GM18511 (cell line): ENCODE results near the gene HDAC5.

Experiments used
- ATAC-seq: cut with Tn5 transposase; IDR thresholded peaks from one replicate; pipeline ENCODE4 v1.9.1; 2021; ENCODE audit warnings: mild to moderate bottlenecking, moderate library complexity; ENCODE audit not compliant: unreplicated experiment

HDAC5 gene

DNA sequence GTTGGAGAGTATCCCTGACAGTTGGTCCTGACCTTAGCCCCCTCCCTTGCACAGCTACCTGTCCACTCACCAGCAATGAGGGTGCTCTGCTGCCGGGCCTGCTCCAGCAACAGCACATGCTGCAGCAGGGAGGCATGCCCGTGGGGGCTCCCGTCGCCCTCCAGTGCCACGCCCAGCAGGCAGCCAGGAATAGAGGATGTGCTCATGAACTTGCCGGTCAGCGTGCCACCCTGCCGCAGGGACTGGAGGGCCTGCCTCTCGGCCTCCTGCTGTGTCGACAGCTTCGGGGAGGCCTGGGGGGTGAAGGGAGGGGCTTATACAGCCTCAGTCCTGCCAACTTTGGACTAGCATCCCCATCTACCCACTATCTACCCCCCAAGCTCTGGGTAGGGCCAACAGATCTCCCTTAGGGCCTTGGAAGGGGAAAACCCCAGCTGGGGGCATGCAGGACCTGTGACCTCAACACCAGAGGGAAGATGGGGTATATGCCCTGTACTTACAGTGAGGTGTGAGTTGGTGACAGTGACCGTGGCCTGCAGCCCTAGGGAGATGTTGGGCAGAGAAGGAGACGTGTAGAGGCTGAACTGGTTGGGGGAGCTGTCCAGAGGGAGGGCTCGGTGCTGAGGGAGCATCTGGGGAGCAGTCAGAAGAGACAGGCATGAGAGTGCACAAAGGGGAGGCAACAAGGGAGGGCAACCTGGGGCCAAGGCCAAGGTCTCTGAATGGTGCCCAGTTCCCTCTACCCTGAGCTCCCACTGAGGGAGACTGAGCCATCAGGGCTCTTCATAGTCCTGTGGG, 32.0 kb downstream of the HDAC5 start:
- no peak for ATAC-seq

- no peak for ATAC-seq
Measured at GRCh38 chr17:44088254-44088653, 35.2 kb downstream of the HDAC5 start.

DNA sequence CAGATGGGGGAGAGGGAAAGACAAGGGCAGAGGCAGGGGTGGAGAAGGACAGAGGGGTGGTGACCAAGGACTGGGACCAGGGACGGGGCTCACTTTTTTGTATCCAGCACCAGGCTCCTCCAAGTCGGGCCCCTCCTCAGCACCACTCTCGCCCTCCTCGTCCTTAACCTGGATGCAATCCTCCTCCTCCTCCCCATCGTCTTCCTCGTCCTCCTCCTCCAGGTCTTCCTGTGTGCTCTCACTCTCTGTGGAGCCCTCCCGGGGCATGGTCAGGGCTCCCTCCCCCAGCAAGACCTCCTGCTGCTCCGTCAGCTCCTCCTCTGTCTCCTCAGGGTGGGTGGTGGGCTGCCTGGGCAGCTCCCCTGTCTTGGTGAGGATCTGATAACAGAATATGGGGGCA, 36.1 kb downstream of the HDAC5 start:
- no peak for ATAC-seq

- ATAC-seq = no peak
Measured at GRCh38 chr17:44086364-44087311, 36.8 kb downstream of the HDAC5 start.

GRCh38 chr17:44085908-44086307, 37.5 kb downstream of the HDAC5 start:
- no peak for ATAC-seq

GRCh38 chr17:44084921-44085320, 38.5 kb downstream of the HDAC5 start:
- no peak for ATAC-seq

GRCh38 chr17:44084131-44084538, 39.3 kb downstream of the HDAC5 start:
- no peak for ATAC-seq

DNA sequence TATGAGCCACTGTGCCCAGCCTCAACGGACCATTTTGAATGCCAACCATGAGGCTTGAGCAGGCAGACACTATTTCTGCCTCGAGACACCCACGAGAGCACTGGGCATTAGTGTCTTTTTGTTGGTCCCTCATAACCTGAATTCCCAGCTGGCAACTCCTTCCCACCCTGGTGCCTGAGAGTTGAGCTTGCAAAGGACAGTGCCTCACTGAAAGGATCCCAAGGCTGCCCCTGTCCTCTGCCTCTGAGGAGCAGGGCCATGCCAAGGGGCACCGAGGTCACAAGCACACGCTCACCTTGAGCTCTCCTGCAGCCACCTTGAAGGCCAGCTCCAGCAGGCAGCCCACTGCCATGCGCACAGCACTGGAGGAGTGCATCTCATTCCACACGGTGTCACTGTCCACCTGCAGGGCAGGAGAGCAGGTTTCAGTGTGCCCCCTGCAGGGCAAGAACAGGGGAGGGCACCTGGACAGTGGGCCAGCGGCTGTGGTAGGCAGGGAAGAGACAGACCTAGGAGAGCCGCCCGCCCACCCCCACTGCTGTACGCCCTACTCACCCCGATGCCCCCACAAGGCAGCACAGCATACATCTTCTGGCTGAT, 40.1 kb downstream of the HDAC5 start:
- ATAC-seq = no peak

DNA sequence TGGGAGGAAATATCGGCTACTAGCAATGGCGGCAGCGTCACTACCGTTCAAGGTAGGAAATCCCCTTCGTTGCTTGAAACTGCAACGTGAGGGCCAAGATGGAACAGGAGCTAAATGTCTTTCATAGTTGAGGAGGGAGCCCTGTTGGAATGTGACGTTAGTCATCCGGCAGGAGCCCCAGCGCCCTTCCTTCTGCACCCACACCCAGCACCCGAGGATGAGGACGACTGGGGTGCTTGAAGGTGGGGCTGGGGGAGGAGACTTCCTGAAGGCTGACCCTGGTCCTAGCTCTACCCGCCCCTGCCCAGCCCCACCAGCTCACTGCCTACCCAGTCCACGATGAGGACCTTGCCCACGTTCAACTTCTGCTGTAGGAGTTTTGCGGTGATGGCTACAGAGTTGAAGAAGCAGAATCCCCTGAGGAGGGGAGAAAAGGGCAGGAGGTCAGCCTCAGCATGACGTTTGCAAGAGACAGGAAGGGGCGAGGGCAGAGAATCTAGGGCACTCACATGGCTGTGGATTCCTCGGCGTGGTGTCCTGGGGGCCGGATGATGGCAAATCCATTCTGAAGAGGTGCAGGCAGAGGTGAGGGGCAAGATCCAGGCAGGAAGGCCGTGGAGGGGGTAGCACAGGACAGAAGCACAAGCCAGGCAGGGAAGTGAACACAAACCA, 41.0 kb downstream of the HDAC5 start:
- no peak for ATAC-seq

- no peak for ATAC-seq
Measured at GRCh38 chr17:44081681-44082080, 41.8 kb downstream of the HDAC5 start.

GRCh38 chr17:44079877-44080821, 43.3 kb downstream of the HDAC5 start:
- no peak for ATAC-seq

DNA sequence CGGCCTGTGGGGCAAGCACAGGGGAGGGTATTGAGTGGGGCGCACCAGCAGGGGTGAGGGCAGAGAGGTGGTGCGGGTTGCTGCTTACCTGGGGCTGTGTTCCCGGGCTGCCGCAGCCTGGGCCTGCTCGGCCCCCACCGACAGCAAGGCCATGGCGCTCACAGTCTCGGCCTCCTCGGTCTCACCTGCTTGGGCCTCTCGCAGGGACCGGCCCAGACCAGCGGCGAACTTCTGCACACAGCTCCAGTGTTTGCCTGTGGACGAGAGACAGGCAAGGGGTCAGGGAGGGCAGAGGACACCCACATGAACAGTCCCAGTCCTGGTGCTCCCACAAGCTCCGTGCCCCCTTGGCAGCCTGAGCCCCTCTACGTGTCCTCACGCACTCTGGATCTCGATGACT, 45.0 kb downstream of the HDAC5 start:
- no peak for ATAC-seq

DNA sequence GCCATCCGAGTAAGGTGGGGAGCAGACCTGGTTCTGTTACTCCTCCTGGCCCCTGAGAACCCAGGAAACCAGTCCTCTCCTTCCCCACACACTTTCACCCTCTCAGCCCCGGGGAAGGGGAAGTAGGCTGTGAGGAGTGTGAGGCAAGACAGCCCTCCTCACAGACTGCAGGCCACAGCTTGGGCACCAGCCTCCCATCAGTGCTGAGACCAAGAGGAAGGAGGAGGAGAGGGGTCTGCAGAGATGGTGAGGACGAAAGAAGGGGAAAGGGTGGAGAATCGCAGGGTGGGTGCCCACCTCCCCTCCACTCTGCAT, 45.9 kb downstream of the HDAC5 start:
- ATAC-seq = no peak

- ATAC-seq = no peak
Measured at GRCh38 chr17:44076716-44077594, 46.5 kb downstream of the HDAC5 start.

- ATAC-seq = no peak
Measured at GRCh38 chr17:44075598-44076293, 47.7 kb downstream of the HDAC5 start.

GRCh38 chr17:44074911-44075285, 48.5 kb downstream of the HDAC5 start:
- ATAC-seq = no peak

DNA sequence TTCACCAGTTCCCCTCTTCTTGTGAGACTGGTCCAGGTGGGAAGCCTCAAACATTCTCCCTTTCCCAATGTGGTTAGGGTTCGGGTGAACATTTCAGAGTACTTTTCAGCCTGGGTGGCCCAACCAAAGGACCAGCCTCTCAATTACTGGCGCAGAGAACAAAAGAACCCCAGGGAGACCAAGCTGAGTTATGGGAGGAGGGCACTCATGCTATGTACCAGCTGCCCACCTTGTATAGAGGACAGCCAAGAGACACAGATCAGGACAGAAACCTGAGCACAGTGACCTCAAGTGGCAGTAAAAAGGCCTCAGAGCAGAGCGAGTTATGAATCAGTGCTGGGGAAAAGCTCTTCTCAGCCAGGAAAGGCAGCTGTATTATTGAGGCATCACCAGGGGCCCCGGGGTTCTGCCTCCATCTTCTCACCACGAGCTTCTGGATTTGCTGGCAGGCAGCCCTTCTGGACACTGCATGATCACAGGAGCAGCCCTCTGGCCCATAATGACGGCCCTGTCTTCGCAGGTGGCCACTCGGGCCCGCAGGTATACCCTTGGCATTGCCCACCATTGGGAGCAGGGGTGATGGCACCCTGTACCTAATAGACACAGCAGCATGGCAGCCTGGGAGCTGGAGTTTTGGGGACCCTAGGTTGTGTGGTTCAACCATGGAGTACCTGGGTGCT, 49.1 kb downstream of the HDAC5 start:
- ATAC-seq = no peak

GRCh38 chr17:44071772-44072171, 51.7 kb downstream of the HDAC5 start:
- no peak for ATAC-seq
